Measurements from ENCODE around the gene RPUSD2.
A peak's percentile ranks its signal among the peaks of the same experiment; 100 is the strongest.

Gene RPUSD2

GRCh38 chr15:40569129-40569953 is at the start of gene RPUSD2:
Gene RPUSD2, plus strand, starts transcription at chr15:40569299. Its CDS starts 39 bp downstream, at chr15:40569338.
- peak within 1 kb of the TSS; percentile 12; the same call in 1 of the 2 replicates for H3K27ac ChIP-seq (ENCODE audit: low read length)
- H3K9me3 ChIP-seq (ENCODE audit: insufficient read depth, low read length): no peaks in the 10 kb centered on the region
- peaks cover 35% of the 10 kb centered on the region for H3K79me2 ChIP-seq (ENCODE audit: low read length)
- peak within 1 kb of the TSS; percentile 52 for H3K9ac ChIP-seq (ENCODE audit: low read length)
- no peaks in the 10 kb centered on the region for H4K20me1 ChIP-seq (ENCODE audit: insufficient read depth, low read length)
- H2AFZ ChIP-seq (ENCODE audit: low read depth, low read length): peak within 1 kb of the TSS; percentile 94
- TF ChIP-seq CTCF (IDR thresholded peaks at IDR 0.05; ENCODE audit: low read depth, low read length) (no peak), EZH2phosphoT487 (IDR thresholded peaks at IDR 0.05; ENCODE audit: low read depth) (no peak)
- peak within 1 kb of the TSS; percentile 81 for H3K4me3 ChIP-seq (ENCODE audit: low read length)
- peaks cover 38% of the 10 kb centered on the region for H3K4me1 ChIP-seq (ENCODE audit: low read length)
- peaks cover 21% of the 10 kb centered on the region for H3K36me3 ChIP-seq (replicated peaks; ENCODE audit: low read depth, low read length)
- peak within 1 kb of the TSS; percentile 97 for H3K4me2 ChIP-seq (ENCODE audit: low read length)
- no peaks in the 10 kb centered on the region for H3K27me3 ChIP-seq (ENCODE audit: low read depth, low read length)

DNA sequence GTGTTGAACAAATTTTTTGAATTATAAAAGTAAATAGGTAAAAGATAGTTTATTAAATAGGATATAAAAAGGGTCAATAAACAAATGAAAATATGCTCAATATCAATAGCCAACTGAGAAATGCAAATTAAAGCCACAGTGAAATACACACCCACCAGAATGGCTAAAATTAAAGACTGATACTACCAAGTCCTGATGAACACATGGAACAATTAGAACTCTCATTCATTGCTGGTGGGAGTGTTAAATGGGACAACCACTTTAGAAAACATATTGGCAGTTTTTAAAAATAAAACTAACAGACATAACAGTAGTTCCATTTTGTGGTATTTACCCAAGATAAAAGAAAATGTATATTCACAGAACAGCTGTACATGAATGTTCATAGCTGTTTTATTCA is 45.5 kb upstream of the RPUSD2 start:
- no peak overlapping the region for H3K9ac ChIP-seq (ENCODE audit: low read length)
- H2AFZ ChIP-seq (ENCODE audit: low read depth, low read length): no peak overlapping the region
- H3K36me3 ChIP-seq (replicated peaks; ENCODE audit: low read depth, low read length): no peaks in the 10 kb centered on the region
- H3K4me2 ChIP-seq (ENCODE audit: low read length): no peak overlapping the region
- no peaks in the 10 kb centered on the region for H3K9me3 ChIP-seq (ENCODE audit: insufficient read depth, low read length)
- H3K4me1 ChIP-seq (ENCODE audit: low read length): peaks cover 14% of the 10 kb centered on the region
- no peak overlapping the region for H3K27ac ChIP-seq (ENCODE audit: low read length)
- H4K20me1 ChIP-seq (ENCODE audit: insufficient read depth, low read length): no peaks in the 10 kb centered on the region
- no peaks in the 10 kb centered on the region for H3K79me2 ChIP-seq (ENCODE audit: low read length)
- no peaks in the 10 kb centered on the region for H3K27me3 ChIP-seq (ENCODE audit: low read depth, low read length)
- no peak for TF ChIP-seq CTCF (IDR thresholded peaks at IDR 0.05; ENCODE audit: low read depth, low read length)
- no peak for TF ChIP-seq EZH2phosphoT487 (IDR thresholded peaks at IDR 0.05; ENCODE audit: low read depth)
- no peak overlapping the region for H3K4me3 ChIP-seq (ENCODE audit: low read length)

GRCh38 chr15:40525855-40526254 is 43.2 kb upstream of the RPUSD2 start:
- Histone ChIP-seq H3K27ac (ENCODE audit: low read length) (no peak overlapping the region), H3K9ac (ENCODE audit: low read length) (no peak overlapping the region), H3K9me3 (ENCODE audit: insufficient read depth, low read length) (no peaks in the 10 kb centered on the region), H3K4me2 (ENCODE audit: low read length) (no peak overlapping the region), H3K4me1 (ENCODE audit: low read length) (peaks cover 6% of the 10 kb centered on the region), H3K4me3 (ENCODE audit: low read length) (no peak overlapping the region), H2AFZ (ENCODE audit: low read depth, low read length) (no peak overlapping the region), H3K27me3 (ENCODE audit: low read depth, low read length) (no peaks in the 10 kb centered on the region), H3K36me3 (replicated peaks; ENCODE audit: low read depth, low read length) (no peaks in the 10 kb centered on the region), H3K79me2 (ENCODE audit: low read length) (no peaks in the 10 kb centered on the region), H4K20me1 (ENCODE audit: insufficient read depth, low read length) (no peaks in the 10 kb centered on the region)
- TF ChIP-seq EZH2phosphoT487 (IDR thresholded peaks at IDR 0.05; ENCODE audit: low read depth) (no peak), CTCF (IDR thresholded peaks at IDR 0.05; ENCODE audit: low read depth, low read length) (no peak)

DNA sequence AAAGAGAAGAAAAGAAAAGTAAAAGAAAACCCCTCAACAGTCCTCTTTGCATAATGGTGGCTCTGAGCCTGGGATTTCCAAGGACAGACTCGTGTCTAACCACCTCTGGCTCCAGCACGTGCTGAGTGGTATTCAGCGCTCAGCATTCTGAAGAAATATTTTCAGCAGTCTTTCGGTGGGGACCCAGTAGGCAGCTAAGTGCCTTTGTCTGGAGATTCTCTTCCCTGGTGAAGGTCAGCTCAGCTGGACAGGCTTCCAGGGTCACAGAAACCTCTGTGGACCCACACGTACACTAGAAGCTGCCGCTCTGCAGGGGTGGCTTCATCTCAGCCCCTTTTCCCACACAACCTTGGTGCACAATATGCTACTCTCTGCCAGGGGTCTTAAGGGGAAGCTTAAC is 40.3 kb upstream of the RPUSD2 start:
- H3K36me3 ChIP-seq (replicated peaks; ENCODE audit: low read depth, low read length): no peaks in the 10 kb centered on the region
- H3K27me3 ChIP-seq (ENCODE audit: low read depth, low read length): no peaks in the 10 kb centered on the region
- no peak overlapping the region for H3K4me2 ChIP-seq (ENCODE audit: low read length)
- H3K27ac ChIP-seq (ENCODE audit: low read length): no peak overlapping the region
- no peak for TF ChIP-seq EZH2phosphoT487 (IDR thresholded peaks at IDR 0.05; ENCODE audit: low read depth)
- no peak for TF ChIP-seq CTCF (IDR thresholded peaks at IDR 0.05; ENCODE audit: low read depth, low read length)
- H3K79me2 ChIP-seq (ENCODE audit: low read length): no peaks in the 10 kb centered on the region
- no peaks in the 10 kb centered on the region for H3K9me3 ChIP-seq (ENCODE audit: insufficient read depth, low read length)
- no peak overlapping the region for H3K4me3 ChIP-seq (ENCODE audit: low read length)
- H4K20me1 ChIP-seq (ENCODE audit: insufficient read depth, low read length): no peaks in the 10 kb centered on the region
- H3K4me1 ChIP-seq (ENCODE audit: low read length): no peaks in the 10 kb centered on the region
- H3K9ac ChIP-seq (ENCODE audit: low read length): no peak overlapping the region
- H2AFZ ChIP-seq (ENCODE audit: low read depth, low read length): no peak overlapping the region
